Smooth muscle cell of the brain vasculature (primary cell): ENCODE data around the gene ACP1.
A peak's percentile ranks its signal among the peaks of the same experiment; 100 is the strongest.

Experiments
- DNase-seq: peaks from one replicate; pipeline ENCODE4 v3.0.0-alpha.2; 2012; ENCODE audit warnings: low read depth, low spot score

The ACP1 gene

GRCh38 chr2:264493-265468 is at the start of gene ACP1:
Gene ACP1 (plus strand): TSS chr2:264947. CDS start chr2:264965, 18 bp downstream.
- peak; percentile 89 for DNase-seq

GRCh38 chr2:216068-216467 is 48.7 kb upstream of the ACP1 start:
- no peak for DNase-seq

GRCh38 chr2:223451-223850 is 41.3 kb upstream of the ACP1 start:
- DNase-seq: no peak

- no peak for DNase-seq
These were observed 40.6 kb upstream of the ACP1 start for GRCh38 chr2:223971-224760.

GRCh38 chr2:228115-228514 is 36.6 kb upstream of the ACP1 start:
- DNase-seq: no peak

- no peak for DNase-seq
These were observed 36.0 kb upstream of the ACP1 start for GRCh38 chr2:228518-229278.

GRCh38 chr2:231521-232185 is 33.1 kb upstream of the ACP1 start:
- no peak for DNase-seq

- DNase-seq: no peak
These were observed 31.7 kb upstream of the ACP1 start for GRCh38 chr2:233030-233429.

- no peak for DNase-seq
These were observed 30.3 kb upstream of the ACP1 start for GRCh38 chr2:234421-234820.

- no peak for DNase-seq
These were observed 27.7 kb upstream of the ACP1 start for GRCh38 chr2:236993-237539.

GRCh38 chr2:237878-238277 is 26.9 kb upstream of the ACP1 start:
- DNase-seq: no peak

- DNase-seq: no peak
These were observed 26.3 kb upstream of the ACP1 start for GRCh38 chr2:238431-238830.

- no peak for DNase-seq
These were observed 25.9 kb upstream of the ACP1 start for GRCh38 chr2:238869-239268.

GRCh38 chr2:244547-244946 is 20.2 kb upstream of the ACP1 start:
- DNase-seq: no peak

GRCh38 chr2:246489-247144 is 18.1 kb upstream of the ACP1 start:
- DNase-seq: peak; percentile 15

GRCh38 chr2:248724-249123 is 16.0 kb upstream of the ACP1 start:
- no peak for DNase-seq

GRCh38 chr2:249538-250042 is 15.2 kb upstream of the ACP1 start:
- no peak for DNase-seq

GRCh38 chr2:252001-252602 is 12.6 kb upstream of the ACP1 start:
- DNase-seq: no peak

- no peak for DNase-seq
These were observed 11.5 kb upstream of the ACP1 start for GRCh38 chr2:253202-253638.

GRCh38 chr2:254241-254640 is 10.5 kb upstream of the ACP1 start:
- no peak for DNase-seq
